Neural progenitor cell (in vitro differentiated cells): Measurements from ENCODE around the gene EGFLAM.

Source experiments
- EZH2phosphoT487 ChIP-seq: fragments of 200-600 bp; sonication (generic); IDR thresholded peaks from 2 replicates; pipeline ENCODE4 v1.6.1; 2017; ENCODE audit warnings: antibody characterized with exemption
- TF ChIP-seq, protein P1 (sequence below): fragments of 200-600 bp; sonication (generic); IDR thresholded peaks from 2 replicates; pipeline ENCODE4 v1.5.1; 2017; ENCODE audit warnings: antibody characterized with exemption, mild to moderate bottlenecking

DNA sequence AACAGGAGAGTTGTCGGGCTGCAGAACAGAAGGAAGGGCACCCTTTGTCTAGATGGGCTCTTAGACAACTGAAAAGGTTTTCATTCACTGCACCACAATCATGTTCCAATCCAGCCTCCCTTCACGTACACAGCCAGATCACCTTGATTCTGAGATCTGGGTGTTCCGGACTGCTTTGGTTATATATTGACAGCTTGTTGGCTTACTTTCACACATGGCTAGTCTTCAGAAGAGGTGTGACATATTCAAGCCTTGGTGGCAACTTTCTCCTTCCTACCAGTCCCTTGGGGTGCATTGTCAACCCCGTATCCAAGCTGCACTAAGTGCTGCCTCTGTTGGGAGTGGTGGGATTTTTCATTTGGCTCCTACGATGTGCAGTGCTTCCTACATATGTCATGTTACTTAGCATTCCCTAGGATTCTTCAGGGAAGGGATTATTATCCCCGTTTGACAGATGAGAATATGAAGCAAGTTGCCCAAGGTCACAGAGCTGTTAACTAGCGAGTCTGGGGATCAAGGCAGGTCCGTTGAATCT is 197.5 kb downstream of the EGFLAM start:
- TF ChIP-seq, protein P1, sequence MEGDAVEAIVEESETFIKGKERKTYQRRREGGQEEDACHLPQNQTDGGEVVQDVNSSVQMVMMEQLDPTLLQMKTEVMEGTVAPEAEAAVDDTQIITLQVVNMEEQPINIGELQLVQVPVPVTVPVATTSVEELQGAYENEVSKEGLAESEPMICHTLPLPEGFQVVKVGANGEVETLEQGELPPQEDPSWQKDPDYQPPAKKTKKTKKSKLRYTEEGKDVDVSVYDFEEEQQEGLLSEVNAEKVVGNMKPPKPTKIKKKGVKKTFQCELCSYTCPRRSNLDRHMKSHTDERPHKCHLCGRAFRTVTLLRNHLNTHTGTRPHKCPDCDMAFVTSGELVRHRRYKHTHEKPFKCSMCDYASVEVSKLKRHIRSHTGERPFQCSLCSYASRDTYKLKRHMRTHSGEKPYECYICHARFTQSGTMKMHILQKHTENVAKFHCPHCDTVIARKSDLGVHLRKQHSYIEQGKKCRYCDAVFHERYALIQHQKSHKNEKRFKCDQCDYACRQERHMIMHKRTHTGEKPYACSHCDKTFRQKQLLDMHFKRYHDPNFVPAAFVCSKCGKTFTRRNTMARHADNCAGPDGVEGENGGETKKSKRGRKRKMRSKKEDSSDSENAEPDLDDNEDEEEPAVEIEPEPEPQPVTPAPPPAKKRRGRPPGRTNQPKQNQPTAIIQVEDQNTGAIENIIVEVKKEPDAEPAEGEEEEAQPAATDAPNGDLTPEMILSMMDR: no peak
- no peak for TF ChIP-seq EZH2phosphoT487
